ENCODE data around the gene FOXJ1.

The FOXJ1 gene

GRCh38 chr17:76135810-76136188 lies 5.2 kb downstream of the FOXJ1 start:
- peaks cover 4% of the 10 kb centered on the region for H3K4me1 ChIP-seq (ENCODE audit: control insufficient read depth, insufficient read depth, low read length)
- H3K36me3 ChIP-seq (ENCODE audit: control insufficient read depth in 2 of 2, insufficient read depth in 1 of 2, low read length in 2 of 2), result no peaks in the 10 kb centered on the region
- H3K9me3 ChIP-seq (ENCODE audit: control insufficient read depth, insufficient read depth, low read depth, low read length), result no peaks in the 10 kb centered on the region
- H3K4me3 ChIP-seq (ENCODE audit: low read depth, low read length), result no peak overlapping the region
- no peak overlapping the region for H3K27ac ChIP-seq (ENCODE audit: extremely low read depth, low read depth, low read length)
- CTCF ChIA-PET, result no interaction called here
- no peak for TF ChIP-seq ZNF274 (IDR thresholded peaks at IDR 0.05; ENCODE audit: low read length)
- TF ChIP-seq ZNF274 (tag by site-specific recombination; IDR thresholded peaks at IDR 0.05; ENCODE audit: borderline replicate concordance), result no peak
- TF ChIP-seq GLIS1 (tag by site-specific recombination; IDR thresholded peaks at IDR 0.05), result peak; percentile 36
- POLR2A ChIA-PET, result interaction anchor here (1.2 kb wide), 1 partner anchor 12 kb away, joined by 3 read pairs; no protein-coding TSS in a partner anchor

GRCh38 chr17:76134911-76135809 lies 5.9 kb downstream of the FOXJ1 start:
- no peaks in the 10 kb centered on the region for H3K36me3 ChIP-seq (ENCODE audit: control insufficient read depth in 2 of 2, insufficient read depth in 1 of 2, low read length in 2 of 2)
- 0 out of 2 replicates have a peak, but pooled peaks have one; percentile 13 for TF ChIP-seq ZIC2 (tag by site-specific recombination; IDR thresholded peaks at IDR 0.05)
- no peak for TF ChIP-seq SETDB1 (IDR thresholded peaks at IDR 0.05; ENCODE audit: insufficient read length, low read length)
- peak; percentile 76 for TF ChIP-seq ZBTB20 (tag by site-specific recombination; IDR thresholded peaks at IDR 0.05)
- no peak overlapping the region for H3K27ac ChIP-seq (ENCODE audit: extremely low read depth, low read depth, low read length)
- POLR2A ChIA-PET, result interaction anchor here (1.2 kb wide), 1 partner anchor 12 kb away, joined by 3 read pairs; no protein-coding TSS in a partner anchor
- H3K9me3 ChIP-seq (ENCODE audit: control insufficient read depth, insufficient read depth, low read depth, low read length), result no peaks in the 10 kb centered on the region
- no peak overlapping the region for H3K4me3 ChIP-seq (ENCODE audit: low read depth, low read length)
- CTCF ChIA-PET, result interaction anchor here (0.6 to 1.6 kb wide), 4 partner anchors 12 to 273 kb away, joined by 3 to 10 read pairs (median 3); no protein-coding TSS in a partner anchor
- H3K4me1 ChIP-seq (ENCODE audit: control insufficient read depth, insufficient read depth, low read length), result peaks cover 4% of the 10 kb centered on the region

DNA sequence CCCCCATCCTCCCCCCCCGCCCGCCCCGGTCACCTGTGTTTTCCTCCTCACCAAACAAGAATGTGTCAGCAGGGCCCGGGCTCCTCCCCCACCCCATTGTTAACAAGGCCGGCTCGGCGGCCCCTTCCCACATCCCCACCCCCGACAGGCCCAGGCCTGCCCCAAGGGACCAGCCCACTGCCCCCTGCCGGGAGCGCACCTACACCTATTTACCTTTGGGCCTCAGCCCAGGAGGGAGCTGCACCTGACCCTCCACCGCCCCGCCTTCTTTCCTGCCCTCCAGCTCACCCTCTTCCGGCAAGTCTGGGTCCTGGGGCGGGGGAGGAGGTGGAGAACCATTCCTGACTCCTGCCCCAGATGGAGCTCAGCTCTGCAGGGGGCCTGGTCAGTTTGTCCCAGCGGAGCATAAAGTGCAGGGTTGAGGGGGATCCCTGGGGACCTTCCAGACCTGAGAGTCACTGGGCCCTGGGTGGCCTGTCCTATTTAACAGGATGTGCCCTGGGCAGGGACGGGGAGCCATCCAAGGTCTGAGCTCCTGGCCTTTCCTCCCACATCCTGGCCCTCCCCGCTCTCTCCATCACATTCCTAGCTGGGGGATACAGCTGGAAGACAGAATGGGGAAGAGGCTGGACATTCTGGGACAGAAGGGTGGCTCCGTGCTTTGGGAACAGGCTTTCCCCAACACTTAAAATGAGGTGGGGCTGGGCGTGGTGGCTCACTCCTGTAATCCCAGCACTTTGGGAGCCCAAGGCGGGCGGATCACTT lies 8.3 kb downstream of the FOXJ1 start:
- Histone ChIP-seq H3K9me3 (ENCODE audit: control insufficient read depth, insufficient read depth, low read depth, low read length) (no peaks in the 10 kb centered on the region), H3K4me3 (ENCODE audit: low read depth, low read length) (no peak overlapping the region), H3K4me1 (ENCODE audit: control insufficient read depth, insufficient read depth, low read length) (peaks cover 4% of the 10 kb centered on the region), H3K27ac (ENCODE audit: extremely low read depth, low read depth, low read length) (no peak overlapping the region), H3K36me3 (ENCODE audit: control insufficient read depth in 2 of 2, insufficient read depth in 1 of 2, low read length in 2 of 2) (no peaks in the 10 kb centered on the region)
- ChIA-PET CTCF (interaction anchor here (0.5 to 2.8 kb wide), 11 partner anchors 7 to 147 kb away, joined by 3 to 14 read pairs (median 7); no protein-coding TSS in a partner anchor), POLR2A (interaction anchor here (0.5 to 2.5 kb wide), 11 partner anchors 8 to 551 kb away, joined by 3 to 11 read pairs (median 4); partner anchors contain the start of genes EXOC7, FOXJ1 and UBALD2)
- TF ChIP-seq EGR2 (tag by site-specific recombination; IDR thresholded peaks at IDR 0.05; ENCODE audit: low read depth) (peak; percentile 84), GLIS2 (tag by site-specific recombination; IDR thresholded peaks at IDR 0.05) (peak; percentile 23; the same call in 1 of the 2 replicates), ZNF16 (tag by site-specific recombination; IDR thresholded peaks at IDR 0.05; ENCODE audit: low read depth) (no peak), ZNF140 (tag by site-specific recombination; IDR thresholded peaks at IDR 0.05) (no peak), SP2 (tag by site-specific recombination; IDR thresholded peaks at IDR 0.05) (peak; percentile 15; the same call in 1 of the 2 replicates), GLIS1 (tag by site-specific recombination; IDR thresholded peaks at IDR 0.05) (peak; percentile 86), ZIC2 (tag by site-specific recombination; IDR thresholded peaks at IDR 0.05) (peak; percentile 58), SP7 (tag by site-specific recombination; IDR thresholded peaks at IDR 0.05) (peak; percentile 55), ZFHX2 (tag by site-specific recombination; conservative IDR thresholded peaks at IDR 0.05) (peak; percentile 70), IKZF3 (tag by site-specific recombination; IDR thresholded peaks at IDR 0.05) (peak; percentile 46; the same call in 1 of the 2 replicates), ZNF514 (tag by site-specific recombination; IDR thresholded peaks at IDR 0.05) (no peak), ZNF423 (tag by site-specific recombination; IDR thresholded peaks at IDR 0.05) (0 out of 2 replicates have a peak, but pooled peaks have one; percentile 32), KLF1 (tag by site-specific recombination; IDR thresholded peaks at IDR 0.05) (peak; percentile 94)

Data from HEK293 (cell line).